HG02943 (cell line): ENCODE measurements around the gene AHDC1.
"Not testable (repeated sequence)": the region's sequence is repeated elsewhere in the genome, so short reads cannot be mapped to it uniquely, and the experiment has no call there.

Experiments
- ATAC-seq: cut with Tn5 transposase; IDR thresholded peaks from one replicate; pipeline ENCODE4 v1.9.1; 2021; ENCODE audit warnings: mild to moderate bottlenecking, low read depth, moderate library complexity; ENCODE audit not compliant: unreplicated experiment

Gene AHDC1

DNA sequence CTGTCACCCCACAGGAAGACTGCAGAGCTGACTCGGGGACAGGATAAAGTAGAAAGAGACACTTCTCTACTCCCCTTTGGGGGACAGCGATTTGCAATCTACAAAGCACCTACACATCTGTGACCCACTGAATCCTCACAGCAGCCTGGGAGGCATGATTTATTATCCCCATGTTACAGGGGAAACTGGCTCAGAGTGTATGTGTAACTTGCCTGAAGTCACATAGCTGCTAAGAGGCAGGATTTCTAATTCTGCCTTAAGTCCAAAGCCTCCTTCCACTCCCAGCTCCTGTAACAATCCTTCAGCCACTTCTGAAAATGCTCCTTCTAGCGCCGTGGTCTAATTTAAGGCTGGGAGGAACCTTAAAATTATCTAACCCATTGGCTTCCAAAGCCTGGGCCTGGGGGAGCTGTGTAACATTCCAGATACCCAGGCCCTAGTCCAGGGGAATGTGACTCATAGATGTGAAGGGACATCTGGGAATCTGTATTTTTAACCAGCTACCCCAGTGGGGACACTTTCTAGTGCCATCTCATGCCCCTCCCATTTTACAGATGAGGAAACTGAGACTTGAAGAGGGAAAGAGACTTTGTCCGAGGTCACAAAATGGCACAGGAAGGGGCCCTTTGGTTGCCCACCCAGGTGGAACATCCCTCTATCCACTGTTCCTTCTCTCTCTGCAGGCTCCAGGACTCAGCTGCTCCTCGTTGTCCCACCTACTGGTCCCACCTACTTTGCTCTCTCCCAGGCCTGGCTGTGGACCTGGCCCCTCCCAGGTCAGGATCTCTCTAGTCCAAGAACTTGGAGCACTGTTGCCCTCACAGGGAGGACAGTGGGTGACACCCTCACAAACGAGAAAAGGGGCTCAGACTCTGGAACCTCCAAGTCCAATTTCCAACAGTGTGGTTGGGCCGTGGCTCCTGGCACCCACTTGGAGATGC lies 48.9 kb downstream of the AHDC1 start:
- ATAC-seq, result no peak

DNA sequence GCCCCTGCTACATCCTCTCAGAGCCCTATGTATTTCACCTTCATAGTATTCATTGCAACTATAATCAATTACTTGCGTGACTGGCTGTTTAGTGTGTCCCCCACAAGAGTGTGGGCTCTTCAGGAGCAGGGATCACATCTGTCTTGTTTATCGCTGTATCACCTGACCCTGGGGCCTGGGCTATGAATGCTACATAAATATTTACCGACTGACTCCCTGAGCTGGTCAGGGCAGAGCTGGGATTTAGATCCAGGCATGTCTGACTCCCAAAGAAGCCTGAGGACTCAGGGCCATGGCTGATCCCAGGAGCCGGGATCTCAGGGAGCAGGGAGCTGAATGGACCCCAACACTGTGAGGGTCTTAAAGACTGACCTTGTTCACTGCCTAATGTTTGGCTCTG lies 49.7 kb downstream of the AHDC1 start:
- no peak for ATAC-seq

DNA sequence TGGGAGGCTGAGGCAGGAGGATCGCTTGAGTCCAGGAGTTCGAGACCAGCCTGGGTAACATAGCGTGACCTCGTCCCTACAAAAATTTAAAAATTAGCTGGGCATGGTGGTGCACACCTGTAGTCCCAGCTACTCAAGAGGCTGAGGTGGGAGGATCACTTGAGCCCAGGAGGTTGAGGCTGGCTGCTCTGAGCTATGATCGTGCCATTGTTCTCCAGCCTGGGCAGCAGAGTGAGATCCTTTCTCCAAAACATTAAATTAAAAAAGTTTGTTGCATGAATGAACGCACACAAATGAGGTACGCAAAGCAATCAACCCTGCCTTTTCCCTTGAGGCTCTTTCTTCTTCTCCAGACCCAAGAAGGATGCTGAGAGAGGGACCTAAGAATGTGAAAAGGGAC lies 50.1 kb downstream of the AHDC1 start:
- not testable (repeated sequence) for ATAC-seq

DNA sequence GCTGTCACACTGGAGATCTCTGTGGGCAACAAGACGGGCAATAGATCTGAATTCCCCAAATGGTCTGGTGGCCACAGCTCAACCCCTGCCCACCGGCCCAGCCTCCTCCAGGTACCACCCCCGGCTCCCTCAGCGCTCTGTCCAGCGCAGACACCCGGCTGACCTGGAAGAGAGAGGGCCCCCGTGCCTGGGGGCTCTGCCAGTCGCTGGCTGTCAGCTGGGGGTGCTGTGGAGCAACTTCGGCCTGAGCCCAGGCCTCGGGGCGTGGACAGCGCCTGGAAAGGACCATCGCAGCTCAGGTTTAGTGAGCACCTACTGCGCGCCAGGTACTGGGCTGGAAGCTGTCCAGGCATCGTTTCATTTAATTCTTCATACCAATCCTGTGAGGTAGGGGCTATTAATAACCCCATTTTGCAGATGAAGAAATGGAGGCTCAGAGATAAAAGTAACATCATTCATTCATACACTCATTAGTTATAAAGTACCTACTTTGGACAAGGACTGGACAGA lies 51.0 kb downstream of the AHDC1 start:
- no peak for ATAC-seq

DNA sequence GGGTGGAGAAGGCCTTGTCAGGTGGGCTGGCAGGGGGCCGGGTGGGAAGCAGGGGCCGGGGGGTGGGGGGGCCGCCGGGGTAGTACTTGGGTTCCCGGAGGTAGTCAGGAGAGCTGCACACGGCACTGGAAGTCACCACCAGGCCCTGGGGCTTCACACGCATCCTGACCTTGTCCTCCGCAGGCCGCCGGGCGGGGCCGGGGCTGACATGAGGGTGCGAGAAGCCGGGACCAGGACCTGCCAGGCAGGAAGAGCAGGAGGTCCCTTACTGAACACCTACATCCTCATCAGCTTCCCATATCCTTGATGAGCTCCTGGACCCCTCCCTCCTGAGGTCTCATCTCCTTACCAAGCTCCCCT lies 52.0 kb downstream of the AHDC1 start:
- ATAC-seq, result no peak

DNA sequence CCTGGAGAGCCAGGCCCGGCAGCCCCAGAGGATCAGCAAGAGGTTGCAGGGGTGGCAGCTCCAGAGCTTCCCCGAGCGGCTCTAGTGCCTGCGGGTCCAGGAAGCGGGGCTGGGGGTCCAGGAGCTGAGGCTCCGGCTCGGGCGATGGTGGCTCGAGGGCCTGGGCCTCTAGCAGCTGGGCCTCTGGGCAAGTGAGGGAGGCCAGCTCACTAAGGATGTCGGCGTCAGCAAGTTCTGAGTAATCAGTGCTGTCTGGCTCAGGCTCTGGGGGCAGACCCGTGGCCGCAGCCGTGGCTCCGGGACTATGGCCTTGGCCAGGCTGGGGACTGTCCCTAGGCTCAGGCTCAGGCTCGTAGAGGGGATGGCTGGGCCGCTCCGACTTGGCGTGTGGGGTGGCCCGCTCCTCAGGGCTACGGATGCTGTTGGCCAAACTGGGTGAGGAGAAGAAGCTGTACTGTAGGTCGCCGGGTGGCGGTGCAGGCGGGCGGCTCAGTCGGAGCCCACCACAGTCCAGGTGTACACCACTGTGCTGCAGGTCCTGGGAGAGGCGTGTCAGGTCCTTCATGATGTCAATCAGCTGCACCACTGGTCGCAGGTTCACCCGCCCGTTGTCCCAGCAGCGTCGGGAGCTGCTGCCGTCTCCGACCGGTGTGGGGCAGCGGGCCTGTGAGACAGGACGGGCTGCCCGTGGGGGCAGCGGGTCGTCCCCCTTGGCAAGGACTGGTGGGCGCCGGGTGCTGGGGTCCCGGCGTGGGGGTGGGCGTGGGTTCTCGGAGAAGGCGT lies 52.6 kb downstream of the AHDC1 start:
- ATAC-seq, result no peak

DNA sequence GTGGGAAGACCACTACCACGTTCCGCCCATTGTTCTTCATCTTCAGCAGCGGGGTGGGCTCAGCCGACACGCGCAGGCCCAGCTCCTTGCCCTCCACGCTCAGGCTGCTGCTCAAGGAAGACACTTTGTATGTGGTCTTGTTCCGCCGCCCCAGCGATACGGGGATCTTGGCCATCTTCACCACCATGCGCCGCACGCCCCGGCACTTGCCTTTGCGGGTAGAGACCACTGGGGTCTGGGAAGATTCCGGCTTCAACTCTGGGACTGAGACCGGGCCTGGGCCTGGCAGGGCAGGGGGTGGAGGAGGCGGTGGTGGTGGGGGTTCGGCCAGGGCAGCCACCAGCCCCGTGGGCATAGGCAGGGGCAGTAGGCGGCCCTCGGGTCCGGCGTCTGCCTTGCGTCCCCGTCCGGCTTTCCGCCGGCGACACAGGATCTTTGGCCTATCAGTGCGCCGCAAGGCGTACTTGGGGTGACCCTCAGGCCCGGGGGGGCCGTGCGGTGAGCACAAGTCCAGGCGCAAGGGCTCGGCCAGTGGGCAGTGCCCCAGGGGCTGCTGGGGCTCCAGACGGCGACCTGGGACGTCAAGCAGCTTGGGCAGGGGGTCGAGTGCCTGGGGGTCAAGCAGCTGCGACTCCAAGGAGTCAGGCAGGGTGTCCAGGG lies 53.3 kb downstream of the AHDC1 start:
- no peak for ATAC-seq

DNA sequence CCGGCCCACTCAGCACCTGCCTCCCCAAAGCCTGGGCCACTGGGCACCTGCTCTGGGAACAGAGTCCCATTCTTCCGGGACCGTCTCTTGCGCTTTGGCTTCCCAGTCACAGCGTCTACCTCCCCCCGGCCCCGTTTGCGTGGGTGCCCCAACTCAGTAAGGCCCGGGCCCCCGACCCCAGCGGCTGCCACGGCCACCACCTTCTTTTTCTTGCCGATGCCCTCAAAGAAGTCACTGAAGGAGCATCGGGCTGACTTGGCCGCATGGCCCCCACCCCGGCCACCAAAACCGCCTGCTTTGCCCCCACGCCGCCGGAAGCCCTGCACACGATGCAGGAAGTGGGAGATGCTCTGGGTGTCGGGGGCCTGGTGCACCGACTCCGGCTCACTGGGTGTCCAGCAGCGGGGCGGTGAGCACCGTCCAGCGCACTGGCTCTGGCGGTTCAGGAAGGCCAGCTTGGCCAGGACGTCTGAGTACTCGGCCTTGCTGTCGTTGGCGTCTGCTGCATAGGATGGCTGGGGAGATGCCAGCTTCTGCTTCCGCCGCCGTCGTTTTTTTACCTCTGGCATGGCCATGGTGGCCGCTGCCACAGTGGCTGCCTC lies 54.0 kb downstream of the AHDC1 start:
- no peak for ATAC-seq

DNA sequence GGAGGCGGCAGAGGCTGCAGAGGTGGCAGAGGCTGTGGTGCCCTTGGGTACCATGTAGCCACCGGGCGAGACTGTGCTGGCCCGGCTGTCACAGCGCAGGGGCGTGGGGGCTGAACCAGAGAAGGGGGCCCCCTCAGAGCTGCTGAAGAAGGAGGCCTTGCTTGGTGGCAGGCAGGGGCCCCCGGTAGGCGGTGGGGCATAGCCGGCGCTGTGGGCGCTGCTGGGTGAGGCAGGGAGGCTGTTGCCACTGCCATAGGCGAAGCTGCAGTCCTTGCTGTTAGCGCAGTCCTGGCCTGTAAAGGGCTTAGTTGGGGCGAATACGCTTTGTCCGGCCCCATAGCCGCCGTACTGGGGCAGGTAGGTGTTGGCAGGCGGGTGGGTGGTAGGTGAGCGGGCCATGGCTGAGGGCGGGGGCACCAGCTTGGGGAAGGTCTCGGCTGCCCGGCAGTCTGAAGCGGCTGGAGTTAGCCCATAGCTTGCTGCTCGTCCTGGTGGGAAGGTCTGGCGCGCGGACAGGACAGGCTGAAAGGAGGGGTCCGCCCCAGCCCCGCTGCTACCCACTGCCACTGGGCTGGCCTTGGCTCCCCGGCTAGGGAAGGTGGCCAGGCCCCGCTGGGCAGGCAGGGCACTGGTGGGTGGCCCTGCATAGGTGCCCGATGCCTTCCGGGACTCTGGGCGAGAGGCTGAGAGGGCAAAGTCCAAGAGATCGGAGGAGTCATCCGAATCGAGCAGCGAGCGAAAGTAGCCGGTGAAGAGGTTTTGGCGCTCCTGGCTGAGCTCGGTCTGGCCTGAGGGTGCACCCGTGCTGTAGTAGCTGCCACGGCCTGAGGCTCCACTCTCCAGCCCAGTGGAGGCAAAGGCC lies 54.9 kb downstream of the AHDC1 start:
- no peak for ATAC-seq

DNA sequence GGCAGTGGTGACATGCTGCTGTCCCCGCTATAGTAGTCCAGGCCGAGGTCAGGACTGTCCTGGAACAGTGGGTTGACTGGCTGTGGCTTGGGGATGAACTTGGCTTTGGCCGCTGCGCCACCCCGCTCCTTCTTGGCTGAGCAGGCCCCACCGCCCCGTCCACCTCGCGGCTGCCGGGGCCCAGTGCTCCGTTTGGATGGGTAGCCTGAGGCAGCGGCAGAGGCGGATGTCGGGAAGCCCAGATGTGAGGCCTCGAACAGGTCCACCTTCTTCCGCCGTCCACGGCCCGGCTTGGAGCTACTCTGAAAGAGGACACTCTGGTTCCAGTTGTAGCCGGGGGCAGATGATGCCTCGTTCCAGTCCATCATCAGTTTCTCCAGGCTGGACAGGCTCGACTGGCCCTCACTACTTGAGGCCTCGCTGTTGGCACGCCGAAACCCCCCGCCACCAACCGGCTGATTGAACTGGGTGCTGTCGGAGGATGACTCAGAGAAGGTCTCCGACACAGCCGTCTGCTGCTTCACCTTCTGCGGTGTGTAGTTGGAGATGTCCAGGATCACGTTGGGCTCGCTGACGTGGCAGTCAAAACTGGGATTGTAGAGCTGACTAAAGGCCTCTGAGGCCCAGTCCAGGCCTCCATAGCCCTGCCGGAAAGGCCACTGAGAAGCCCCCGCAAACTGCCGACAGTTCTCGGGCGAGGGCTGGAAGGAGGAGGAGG lies 55.6 kb downstream of the AHDC1 start:
- ATAC-seq, result no peak

DNA sequence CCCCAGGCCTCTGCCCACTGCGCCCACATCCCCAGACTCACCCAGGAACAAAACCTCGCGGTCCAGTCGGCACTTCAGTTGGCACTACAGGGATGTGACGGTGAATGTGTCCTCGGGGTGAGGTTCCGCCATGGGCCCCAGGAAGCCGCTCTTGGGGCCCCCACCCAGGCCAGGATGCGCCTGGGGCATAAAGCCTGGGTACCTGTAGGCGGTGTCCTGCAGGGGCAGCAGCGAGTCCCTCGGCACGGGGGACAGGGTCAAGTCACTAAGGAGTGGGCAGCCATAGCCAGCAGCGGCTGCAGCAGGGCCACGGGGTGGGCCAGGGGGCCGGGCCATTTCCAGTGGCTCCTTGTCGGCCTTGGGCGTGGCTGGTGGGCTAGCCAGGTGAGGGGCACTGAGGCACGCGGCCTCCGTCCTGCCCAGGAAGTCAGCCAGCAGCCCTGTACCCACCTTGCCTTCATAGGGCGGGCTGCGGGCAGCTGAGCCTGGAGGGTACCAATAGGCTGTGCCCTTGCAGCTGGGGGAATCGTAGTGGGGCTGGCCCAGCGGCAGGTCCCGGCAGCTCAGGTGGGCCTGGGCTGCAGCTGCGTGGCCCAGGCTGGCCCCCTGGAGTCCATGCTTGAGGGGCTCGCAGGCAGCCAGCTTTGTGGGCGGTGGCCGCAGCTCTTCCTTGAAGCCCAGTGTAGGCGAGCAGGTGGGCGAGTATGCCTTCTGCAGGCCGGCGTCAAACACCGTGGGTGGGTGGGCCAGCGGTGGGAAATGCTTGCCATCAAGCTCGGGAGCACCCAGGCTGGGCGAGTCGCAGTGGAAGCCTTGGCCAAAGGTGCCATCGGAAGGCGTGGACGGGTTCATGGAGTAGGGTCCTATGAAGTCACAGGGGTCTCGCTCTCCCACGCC lies 56.5 kb downstream of the AHDC1 start:
- ATAC-seq, result no peak

DNA sequence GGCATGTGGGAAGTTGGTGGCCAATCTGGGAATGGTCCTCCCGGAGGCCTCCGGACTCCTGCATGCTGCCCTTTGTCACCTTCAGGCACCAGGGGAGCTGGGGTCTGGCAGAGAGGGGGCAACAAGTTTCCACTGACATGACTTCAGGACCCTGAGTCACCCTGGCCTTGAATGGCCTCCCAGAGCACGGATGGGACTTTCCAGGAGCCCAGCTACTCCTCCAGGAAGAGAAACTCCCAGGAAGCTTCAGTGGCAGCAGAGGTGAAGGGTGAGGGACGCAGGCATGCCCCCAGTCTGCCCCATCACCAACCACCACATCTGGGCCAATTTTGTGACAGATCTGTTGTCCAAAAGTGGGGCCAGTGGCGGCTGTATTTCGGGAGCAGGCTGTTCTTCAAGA lies 58.1 kb downstream of the AHDC1 start:
- no peak for ATAC-seq

DNA sequence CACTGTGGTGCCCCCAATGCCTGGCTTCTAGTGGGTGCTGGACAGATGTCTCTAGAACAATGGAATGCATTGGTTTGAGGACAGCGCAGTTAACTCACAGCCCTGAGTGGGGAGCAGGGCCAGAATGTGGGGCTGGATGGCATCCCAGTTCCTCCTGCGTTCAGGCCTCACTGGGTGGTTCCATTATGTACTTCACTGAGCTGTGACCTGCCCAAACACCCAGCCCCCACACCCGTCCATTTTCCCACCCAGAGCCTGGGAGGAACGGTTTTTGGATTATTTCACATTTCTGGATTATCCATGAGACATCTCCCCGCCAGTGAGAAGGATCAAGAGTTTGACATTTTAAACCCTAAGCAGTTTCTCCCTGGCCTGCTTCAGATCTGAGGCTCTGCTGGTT lies 58.7 kb downstream of the AHDC1 start:
- no peak for ATAC-seq

DNA sequence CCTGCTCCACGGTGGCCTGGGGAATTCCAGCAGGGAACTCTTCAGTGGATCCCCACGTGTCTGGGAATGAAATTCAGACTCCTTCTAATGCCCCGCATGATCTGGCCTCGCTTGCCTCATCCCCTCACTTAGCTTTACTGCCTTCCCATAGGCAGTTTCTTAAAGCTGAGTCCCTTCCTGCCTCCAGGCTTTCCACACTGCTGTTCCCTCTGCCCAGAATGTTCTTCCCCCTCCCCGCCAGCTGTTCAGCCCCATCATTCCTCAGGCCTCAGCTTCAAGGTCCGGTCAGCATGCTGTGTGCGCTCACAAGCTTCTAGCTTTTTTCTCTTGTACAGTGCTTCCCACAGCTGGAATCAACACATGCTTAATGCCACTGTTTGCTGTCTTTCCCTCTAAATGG lies 59.1 kb downstream of the AHDC1 start:
- ATAC-seq, result no peak

DNA sequence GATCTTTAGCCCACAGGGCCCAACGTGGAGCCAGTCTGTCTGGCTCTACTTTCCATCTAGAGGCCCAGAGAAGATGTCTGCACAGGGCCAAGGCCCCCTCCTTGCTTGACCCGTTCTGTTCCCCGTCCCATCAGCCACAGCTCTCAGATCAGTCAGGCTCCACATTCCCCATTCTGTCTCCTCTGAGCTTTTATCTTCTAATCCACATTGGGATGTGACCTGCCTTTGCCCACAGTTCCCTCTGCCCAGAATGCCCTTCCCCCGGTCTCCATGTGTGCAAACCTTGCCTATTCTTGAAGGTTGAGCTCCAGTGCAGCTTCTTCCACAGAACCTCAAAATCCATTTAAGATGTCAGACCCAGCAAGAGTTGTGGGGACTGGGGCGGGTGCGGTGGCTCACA lies 60.7 kb downstream of the AHDC1 start:
- ATAC-seq, result no peak

DNA sequence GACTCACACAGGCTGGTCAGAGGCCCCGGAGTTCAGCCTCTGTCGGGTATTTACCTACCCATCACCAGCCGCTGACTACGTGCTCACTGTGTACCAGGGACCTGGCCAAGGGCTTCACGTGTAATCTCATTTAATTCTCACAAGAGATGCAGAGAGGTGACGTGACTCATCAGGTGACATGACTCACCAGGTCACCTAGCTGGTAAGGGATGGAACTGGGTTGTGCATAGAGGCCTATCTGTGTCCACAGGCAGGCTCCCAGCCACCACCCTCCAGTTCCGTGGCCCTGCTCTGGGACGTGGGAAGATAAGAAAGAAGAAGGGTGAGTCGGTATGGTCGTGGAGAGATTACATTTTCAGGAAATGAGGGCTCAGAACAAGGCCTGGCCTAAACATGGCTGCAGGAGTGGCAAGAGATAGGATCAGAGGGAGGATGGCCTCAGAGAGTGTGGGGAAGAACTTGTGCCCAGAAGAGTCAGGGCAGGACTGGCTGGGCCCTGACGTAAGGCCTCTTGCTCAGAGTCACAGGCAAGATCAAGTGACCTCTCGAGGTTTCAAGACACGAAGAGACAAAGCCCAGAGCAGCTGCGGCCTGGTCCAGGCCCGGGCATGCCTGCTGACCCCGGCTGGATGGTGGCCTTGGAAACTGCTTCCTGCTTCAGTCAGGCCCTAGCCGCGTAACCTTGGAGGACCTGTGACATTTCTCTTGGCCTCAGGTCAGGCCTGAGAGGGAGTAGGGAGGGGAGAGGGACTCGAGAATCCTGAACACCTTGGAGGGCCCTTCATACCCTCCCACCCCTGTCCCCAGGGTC lies 61.3 kb downstream of the AHDC1 start:
- no peak for ATAC-seq
